Breast epithelium (tissue), 3 donors: ENCODE measurements around the gene ARID1A.

Experiments used
- POLR2A ChIP-seq: fragments of 450-650 bp; IDR thresholded peaks from one replicate; pipeline ENCODE4 v1.6.1; 2016; ENCODE audit warnings: antibody characterized with exemption, mild to moderate bottlenecking, moderate library complexity
- POLR2AphosphoS5 ChIP-seq, 3 donors: sonication (generic); formaldehyde crosslinking; IDR thresholded peaks; one replicate each; pipeline ENCODE4 v1.6.1; 2017; ENCODE audit warnings: antibody characterized with exemption in 3 of 3
- TF ChIP-seq, protein P1 (sequence below), 3 donors: fragments of 450-650 bp; IDR thresholded peaks; one replicate each; pipeline ENCODE4 v1.5.1; 2016 to 2017; ENCODE audit warnings: antibody characterized with exemption in 3 of 3, mild to moderate bottlenecking in 3 of 3, moderate library complexity in 3 of 3

DNA sequence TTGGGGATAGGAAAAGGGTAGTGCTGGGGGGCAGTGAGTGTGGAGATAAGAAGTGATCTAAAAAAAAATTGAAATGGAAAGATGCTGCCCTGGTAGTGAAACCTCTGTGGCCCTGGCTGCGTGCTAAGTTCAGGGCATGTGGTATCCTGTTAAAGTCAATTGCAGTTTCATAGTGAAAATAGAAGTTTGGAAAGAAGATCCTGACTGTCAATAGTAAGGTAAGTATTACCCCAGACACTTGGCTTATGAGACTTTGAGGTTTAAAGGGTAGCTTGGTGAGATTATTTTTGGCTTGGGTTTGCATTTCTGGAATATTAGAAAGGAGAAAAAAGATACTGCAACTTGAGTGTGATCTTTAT lies 6.8 kb downstream of the ARID1A start:
- TF ChIP-seq, protein P1, sequence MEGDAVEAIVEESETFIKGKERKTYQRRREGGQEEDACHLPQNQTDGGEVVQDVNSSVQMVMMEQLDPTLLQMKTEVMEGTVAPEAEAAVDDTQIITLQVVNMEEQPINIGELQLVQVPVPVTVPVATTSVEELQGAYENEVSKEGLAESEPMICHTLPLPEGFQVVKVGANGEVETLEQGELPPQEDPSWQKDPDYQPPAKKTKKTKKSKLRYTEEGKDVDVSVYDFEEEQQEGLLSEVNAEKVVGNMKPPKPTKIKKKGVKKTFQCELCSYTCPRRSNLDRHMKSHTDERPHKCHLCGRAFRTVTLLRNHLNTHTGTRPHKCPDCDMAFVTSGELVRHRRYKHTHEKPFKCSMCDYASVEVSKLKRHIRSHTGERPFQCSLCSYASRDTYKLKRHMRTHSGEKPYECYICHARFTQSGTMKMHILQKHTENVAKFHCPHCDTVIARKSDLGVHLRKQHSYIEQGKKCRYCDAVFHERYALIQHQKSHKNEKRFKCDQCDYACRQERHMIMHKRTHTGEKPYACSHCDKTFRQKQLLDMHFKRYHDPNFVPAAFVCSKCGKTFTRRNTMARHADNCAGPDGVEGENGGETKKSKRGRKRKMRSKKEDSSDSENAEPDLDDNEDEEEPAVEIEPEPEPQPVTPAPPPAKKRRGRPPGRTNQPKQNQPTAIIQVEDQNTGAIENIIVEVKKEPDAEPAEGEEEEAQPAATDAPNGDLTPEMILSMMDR (IDR thresholded peaks at IDR 0.05): no peak
- no peak for TF ChIP-seq POLR2A
- no peak for TF ChIP-seq POLR2AphosphoS5 (IDR thresholded peaks at IDR 0.05)
